HCT116 (cell line): ENCODE results near the gene LMBR1. TPM values are rescaled to one million over a fixed set of nuclear protein-coding genes. Genes with fewer than 3 reads are reported as not detected.

Experiments
- ATAC-seq: fragments of 200-7000 bp; cut with Tn5 transposase; 2 replicates; pipeline ENCODE4 v1.9.1; 2020; ENCODE audit warnings: mild to moderate bottlenecking, moderate library complexity
- BruUV-seq: library from RNA; stranded (reverse); fragments of 400-500 nt; replicated peaks from 2 replicates; lab custom pipeline; 2021; lab: Mats Ljungman, UMichigan
- CTCF ChIA-PET: fragments of 300-600 bp; sonication (Branson Sonifier 250); formaldehyde crosslinking; loops from one replicate; lab custom pipeline; 2021; ENCODE audit warnings: antibody characterized with exemption; lab: Charles Lee
- POLR2A ChIA-PET: fragments of 300-600, 350-600 bp; sonication (Branson Sonifier 250); formaldehyde crosslinking; loops from one replicate; lab custom pipeline; 2021; ENCODE audit warnings: antibody characterized with exemption; lab: Charles Lee
- RAD21 ChIA-PET, 2 experiments: fragments of 300-600 bp; sonication (Branson Sonifier 250); formaldehyde crosslinking; loops; one replicate each; lab custom pipeline; 2023; ENCODE audit warnings: low total read pairs in 2 of 2; ENCODE audit not compliant: uncharacterized antibody in 2 of 2, unreplicated experiment in 2 of 2, low non-redundant PET in 1 of 2; lab: Charles Lee
- DNase-seq: peaks from one replicate; pipeline ENCODE4 v3.0.0-alpha.2; 2010; ENCODE audit warnings: low read depth, low spot score
- H2AFZ ChIP-seq: fragments of 200-600 bp; shearing (Covaris generic), sonication (generic); 2 replicates; pipeline ENCODE4 v1.6.1; 2017; ENCODE audit warnings: low read depth, mixed run types, mixed read lengths, antibody characterized with exemption, low read length; ENCODE audit not compliant: poor library complexity, severe bottlenecking
- H3K27ac ChIP-seq: 2 replicates; pipeline ENCODE4 v1.5.1; 2012; ENCODE audit warnings: low read depth, low read length
- H3K27me3 ChIP-seq: fragments of 200-600 bp; sonication (generic); 2 replicates; pipeline ENCODE4 v1.6.1; 2016; ENCODE audit warnings: mixed run types, low read length, mixed read lengths; ENCODE audit not compliant: insufficient read depth
- H3K36me3 ChIP-seq, 2 experiments: fragments of 200-500 bp in 1 of 2; fragments of 200-600 bp in 1 of 2; sonication (Bioruptor generic) in 1 of 2; sonication (generic) in 1 of 2; 2 replicates each; pipeline versions ENCODE4 v1.5.1 to v1.6.1; 2014 to 2016; ENCODE audit warnings: low read length in 2 of 2, inconsistent platforms in 1 of 2, mixed read lengths in 1 of 2, mixed run types in 1 of 2; ENCODE audit not compliant: insufficient read depth in 2 of 2, control insufficient read depth in 1 of 2
- H3K4me1 ChIP-seq, 2 experiments: fragments of 200-600 bp in 1 of 2; sonication (generic) in 1 of 2; 2 replicates each; pipeline versions ENCODE4 v1.5.1 to v1.6.1; 2012 to 2017; ENCODE audit warnings: low read length in 2 of 2, inconsistent platforms in 1 of 2, mild to moderate bottlenecking in 1 of 2, mixed read lengths in 1 of 2, mixed run types in 1 of 2, moderate library complexity in 1 of 2; ENCODE audit not compliant: insufficient read depth in 2 of 2, control insufficient read depth in 1 of 2
- H3K4me2 ChIP-seq: fragments of 200-600 bp; sonication (generic); 2 replicates; pipeline ENCODE4 v1.6.1; 2017; ENCODE audit warnings: mixed run types, low read length, mixed read lengths
- H3K4me3 ChIP-seq, 2 experiments: fragments of 200-600 bp in 1 of 2; sonication (generic) in 1 of 2; replicated peaks in 1 of 2; 2 replicates each; pipeline ENCODE4 v1.5.1; 2011 to 2016; ENCODE audit warnings: low read length in 2 of 2, control low read depth in 1 of 2, low read depth in 1 of 2, mild to moderate bottlenecking in 1 of 2, mixed read lengths in 1 of 2, mixed run types in 1 of 2
- H3K79me2 ChIP-seq: fragments of 200-600 bp; sonication (generic); 2 replicates; pipeline ENCODE4 v1.6.1; 2017; ENCODE audit warnings: mild to moderate bottlenecking, mixed run types, low read length, moderate library complexity, mixed read lengths; ENCODE audit not compliant: insufficient read depth
- H3K9ac ChIP-seq: fragments of 200-600 bp; sonication (generic); 2 replicates; pipeline ENCODE4 v1.6.1; 2016; ENCODE audit warnings: low read length, mixed read lengths
- H3K9me2 ChIP-seq: fragments of 200-600 bp; sonication (generic), shearing (Covaris generic); 2 replicates; pipeline ENCODE4 v1.6.1; 2017; ENCODE audit warnings: mixed run types, mild to moderate bottlenecking, moderate library complexity; ENCODE audit not compliant: insufficient read depth
- H3K9me3 ChIP-seq, 2 experiments: fragments of 200-500 bp in 1 of 2; fragments of 200-600 bp in 1 of 2; sonication (Bioruptor generic) in 1 of 2; sonication (generic) in 1 of 2; 2 replicates each; pipeline ENCODE4 v1.6.1; 2014 to 2017; ENCODE audit warnings: low read length in 2 of 2, mixed read lengths in 2 of 2, inconsistent platforms in 1 of 2, low read depth in 1 of 2, mild to moderate bottlenecking in 1 of 2, mixed run types in 1 of 2, moderate library complexity in 1 of 2; ENCODE audit not compliant: control insufficient read depth in 1 of 2, insufficient read depth in 1 of 2
- H4K20me1 ChIP-seq: fragments of 200-600 bp; sonication (generic), shearing (Covaris generic); 2 replicates; pipeline ENCODE4 v1.6.1; 2017; ENCODE audit warnings: mixed run types, mild to moderate bottlenecking, moderate library complexity; ENCODE audit not compliant: insufficient read depth
- ATF3 ChIP-seq: IDR thresholded peaks from 2 replicates; pipeline ENCODE4 v1.6.1; 2012
- CBX3 ChIP-seq: IDR thresholded peaks from 2 replicates; pipeline ENCODE4 v1.6.1; 2012; ENCODE audit warnings: low read depth
- EGR1 ChIP-seq: IDR thresholded peaks from 2 replicates; pipeline ENCODE4 v1.6.1; 2012; ENCODE audit warnings: low read depth
- ELF1 ChIP-seq: IDR thresholded peaks from 2 replicates; pipeline ENCODE4 v1.6.1; 2012; ENCODE audit warnings: low read depth, borderline replicate concordance
- EZH2 ChIP-seq: fragments of 200-600 bp; sonication (generic); IDR thresholded peaks from 2 replicates; pipeline ENCODE4 v1.6.1; 2017; ENCODE audit warnings: antibody characterized with exemption, mixed run types
- EZH2phosphoT487 ChIP-seq: fragments of 200-600 bp; IDR thresholded peaks from 2 replicates; pipeline ENCODE4 v1.6.1; 2018; ENCODE audit warnings: antibody characterized with exemption, borderline replicate concordance
- FOSL1 ChIP-seq: IDR thresholded peaks from 2 replicates; pipeline ENCODE4 v1.6.1; 2012; ENCODE audit warnings: low read depth
- JUND ChIP-seq: IDR thresholded peaks from 2 replicates; pipeline ENCODE4 v1.6.1; 2012
- POLR2AphosphoS5 ChIP-seq: IDR thresholded peaks from 2 replicates; pipeline ENCODE4 v1.6.1; 2011; ENCODE audit warnings: mild to moderate bottlenecking, low read depth, low read length, moderate library complexity
- RAD21 ChIP-seq: IDR thresholded peaks from 2 replicates; pipeline ENCODE4 v1.6.1; 2012; ENCODE audit warnings: low read depth, mild to moderate bottlenecking
- REST ChIP-seq: IDR thresholded peaks from 2 replicates; pipeline ENCODE4 v1.6.1; 2012; ENCODE audit warnings: low read depth
- SIN3A ChIP-seq: IDR thresholded peaks from 2 replicates; pipeline ENCODE4 v1.6.1; 2012; ENCODE audit warnings: low read depth
- SP1 ChIP-seq: IDR thresholded peaks from 2 replicates; pipeline ENCODE4 v1.6.1; 2012; ENCODE audit warnings: low read depth
- SRF ChIP-seq: IDR thresholded peaks from 2 replicates; pipeline ENCODE4 v1.6.1; 2012; ENCODE audit warnings: low read depth
- ZBTB33 ChIP-seq: IDR thresholded peaks from 2 replicates; pipeline ENCODE4 v1.6.1; 2011; ENCODE audit warnings: mild to moderate bottlenecking, low read length, moderate library complexity; ENCODE audit not compliant: insufficient replicate concordance; ENCODE audit errors: extremely low read depth
- ZFX ChIP-seq: fragments of 450-650 bp; IDR thresholded peaks from 2 replicates; pipeline ENCODE4 v1.6.1; 2017
- ZNF274 ChIP-seq: fragments of 200-500 bp; sonication (Bioruptor generic); IDR thresholded peaks from 2 replicates; pipeline ENCODE4 v1.6.1; 2014; ENCODE audit warnings: mild to moderate bottlenecking, low read depth, low read length, inconsistent platforms
- intact Hi-C: fragments of 100-400 bp; cut with micrococcal nuclease; formaldehyde crosslinking; loops from 2 replicates; pipeline ENCODE4 v1.10.0; 2022
- total RNA-seq: library from RNA; stranded (reverse); gene quantifications from one replicate; pipeline ENCODE4 v1.2.1, GENCODE V29; 2021; ENCODE audit not compliant: unreplicated experiment
- TF ChIP-seq, protein P1 (sequence below), 3 experiments: fragments of 200-600 bp in 1 of 3; sonication (generic) in 1 of 3; IDR thresholded peaks in 2 of 3; conservative IDR thresholded peaks in 1 of 3; 2 replicates each; pipeline ENCODE4 v1.5.1; 2012 to 2017; ENCODE audit warnings: low read depth in 2 of 3, low read length in 2 of 3, antibody characterized with exemption in 1 of 3, borderline replicate concordance in 1 of 3, control low read depth in 1 of 3, mild to moderate bottlenecking in 1 of 3, mixed read lengths in 1 of 3, mixed run types in 1 of 3, moderate library complexity in 1 of 3; ENCODE audit not compliant: insufficient read depth in 1 of 3
- TF ChIP-seq, protein P2 (sequence below): IDR thresholded peaks from 2 replicates; pipeline ENCODE4 v1.6.1; 2012

LMBR1 gene
- total RNA-seq, 1 experiment from 2014 or later: 84.0 TPM

DNA sequence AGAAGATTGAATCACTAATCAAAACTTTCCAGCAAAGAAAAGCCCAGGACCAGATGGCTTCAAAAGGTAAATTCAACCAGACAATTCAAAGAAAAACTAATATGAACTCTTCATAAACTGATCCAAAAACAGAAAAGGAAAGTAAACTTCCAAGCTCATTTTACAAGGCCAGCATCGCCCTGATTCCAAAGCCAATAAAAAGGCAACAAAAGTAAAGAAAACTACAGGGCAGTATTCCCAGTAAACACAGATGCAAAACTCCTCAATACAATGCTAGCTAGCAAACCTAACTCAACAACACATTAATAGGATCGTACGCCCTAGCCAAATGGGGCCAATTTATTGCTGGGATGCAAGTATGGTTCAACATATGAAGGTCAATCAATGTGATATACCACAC is 199.4 kb downstream of the LMBR1 start:
- CTCF ChIA-PET: no interaction called here
- ATAC-seq: no peak
- POLR2A ChIA-PET: no interaction called here

More for the DNA sequence above, 199.4 kb downstream of the LMBR1 start:
- Histone ChIP-seq H2AFZ (no peak overlapping the region), H3K27ac (no peak overlapping the region), H3K4me1 (no peaks in the 10 kb centered on the region), H3K9ac (no peak overlapping the region), H3K79me2 (0 out of 2 replicates have a peak, but pooled peaks cover 13% of the 10 kb centered on the region), H3K4me3 (no peak overlapping the region), H3K36me3 (0 out of 4 replicates have a peak, but pooled peaks cover 0 to 3% of the 10 kb centered on the region in 2 experiments), H3K27me3 (no peaks in the 10 kb centered on the region), H3K4me2 (no peak overlapping the region), H3K9me3 (no peaks in the 10 kb centered on the region; a peak in 1 of 4 replicates), H3K9me2 (no peaks in the 10 kb centered on the region), H4K20me1 (0 out of 2 replicates have a peak, but pooled peaks cover 6% of the 10 kb centered on the region)
- intact Hi-C loops: no loop called here
- TF ChIP-seq RAD21 (no peak), ZFX (no peak), EZH2 (no peak), ATF3 (no peak), ZNF274 (no peak), EGR1 (no peak), JUND (no peak), SIN3A (no peak), POLR2AphosphoS5 (no peak), ZBTB33 (no peak), SRF (no peak), FOSL1 (no peak), CBX3 (no peak), EZH2phosphoT487 (no peak), ELF1 (no peak), REST (no peak), SP1 (no peak)
- TF ChIP-seq, protein P1, sequence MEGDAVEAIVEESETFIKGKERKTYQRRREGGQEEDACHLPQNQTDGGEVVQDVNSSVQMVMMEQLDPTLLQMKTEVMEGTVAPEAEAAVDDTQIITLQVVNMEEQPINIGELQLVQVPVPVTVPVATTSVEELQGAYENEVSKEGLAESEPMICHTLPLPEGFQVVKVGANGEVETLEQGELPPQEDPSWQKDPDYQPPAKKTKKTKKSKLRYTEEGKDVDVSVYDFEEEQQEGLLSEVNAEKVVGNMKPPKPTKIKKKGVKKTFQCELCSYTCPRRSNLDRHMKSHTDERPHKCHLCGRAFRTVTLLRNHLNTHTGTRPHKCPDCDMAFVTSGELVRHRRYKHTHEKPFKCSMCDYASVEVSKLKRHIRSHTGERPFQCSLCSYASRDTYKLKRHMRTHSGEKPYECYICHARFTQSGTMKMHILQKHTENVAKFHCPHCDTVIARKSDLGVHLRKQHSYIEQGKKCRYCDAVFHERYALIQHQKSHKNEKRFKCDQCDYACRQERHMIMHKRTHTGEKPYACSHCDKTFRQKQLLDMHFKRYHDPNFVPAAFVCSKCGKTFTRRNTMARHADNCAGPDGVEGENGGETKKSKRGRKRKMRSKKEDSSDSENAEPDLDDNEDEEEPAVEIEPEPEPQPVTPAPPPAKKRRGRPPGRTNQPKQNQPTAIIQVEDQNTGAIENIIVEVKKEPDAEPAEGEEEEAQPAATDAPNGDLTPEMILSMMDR (IDR thresholded peaks at IDR 0.05 in 2 of 3, conservative IDR thresholded peaks at IDR 0.05 in 1 of 3; ENCODE audit: borderline replicate concordance in 1 of 3, insufficient read depth in 1 of 3, low read depth in 2 of 3, low read length in 2 of 3): no peak
- TF ChIP-seq, protein P2, sequence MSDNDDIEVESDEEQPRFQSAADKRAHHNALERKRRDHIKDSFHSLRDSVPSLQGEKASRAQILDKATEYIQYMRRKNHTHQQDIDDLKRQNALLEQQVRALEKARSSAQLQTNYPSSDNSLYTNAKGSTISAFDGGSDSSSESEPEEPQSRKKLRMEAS: no peak
- no peak for DNase-seq
- RAD21 ChIA-PET: no interaction called here
- no TSS peak for BruUV-seq
